Chondrocyte (in vitro differentiated cells): ENCODE results near the gene MESP1. TPM values are rescaled to one million over a fixed set of nuclear protein-coding genes. Genes with fewer than 3 reads are reported as not detected.
A peak's percentile ranks its signal among the peaks of the same experiment; 100 is the strongest.

Experiments used
- DNase-seq: peaks from one replicate; pipeline ENCODE4 v3.0.0; 2021; ENCODE audit warnings: mixed read lengths, low spot score
- H3K27ac Mint-ChIP-seq: one replicate; pipeline ENCODE4 v1.8.0; 2021; ENCODE audit warnings: mild to moderate bottlenecking, moderate library complexity, mixed read lengths; ENCODE audit not compliant: unreplicated experiment
- H3K27me3 Mint-ChIP-seq: 2 replicates; pipeline ENCODE4 v1.8.0; 2021; ENCODE audit warnings: low read depth, mixed read lengths
- H3K36me3 Mint-ChIP-seq: 2 replicates; pipeline ENCODE4 v1.8.0; 2021; ENCODE audit warnings: low read depth, mixed read lengths
- H3K4me1 Mint-ChIP-seq: 2 replicates; pipeline ENCODE4 v1.8.0; 2021; ENCODE audit warnings: low read depth, mild to moderate bottlenecking, mixed read lengths
- H3K4me3 Mint-ChIP-seq: one replicate; pipeline ENCODE4 v1.8.0; 2021; ENCODE audit warnings: mild to moderate bottlenecking, moderate library complexity, mixed read lengths; ENCODE audit not compliant: unreplicated experiment
- H3K9me3 Mint-ChIP-seq: 2 replicates; pipeline ENCODE4 v1.8.0; 2021; ENCODE audit warnings: low read depth, mixed read lengths
- total RNA-seq: library from RNA; stranded (reverse); gene quantifications from 3 replicates; pipeline ENCODE4 v1.2.1, GENCODE V29; 2021
- TF ChIP-seq, protein P1 (sequence below): fragments of 200-600 bp; sonication (generic); IDR thresholded peaks from 2 replicates; pipeline ENCODE4 v1.5.0; 2021; ENCODE audit warnings: antibody characterized with exemption, mild to moderate bottlenecking, moderate library complexity

Gene MESP1
- total RNA-seq, 1 donor from 2014 or later, result 0.97 TPM

- no peaks in the 10 kb centered on the region for H3K9me3 Mint-ChIP-seq
- no peak overlapping the region for H3K27ac Mint-ChIP-seq
- H3K36me3 Mint-ChIP-seq, result no peaks in the 10 kb centered on the region
- no peak overlapping the region for H3K4me3 Mint-ChIP-seq
- peaks cover 7% of the 10 kb centered on the region for H3K4me1 Mint-ChIP-seq
- no peak for DNase-seq
- TF ChIP-seq, protein P1, sequence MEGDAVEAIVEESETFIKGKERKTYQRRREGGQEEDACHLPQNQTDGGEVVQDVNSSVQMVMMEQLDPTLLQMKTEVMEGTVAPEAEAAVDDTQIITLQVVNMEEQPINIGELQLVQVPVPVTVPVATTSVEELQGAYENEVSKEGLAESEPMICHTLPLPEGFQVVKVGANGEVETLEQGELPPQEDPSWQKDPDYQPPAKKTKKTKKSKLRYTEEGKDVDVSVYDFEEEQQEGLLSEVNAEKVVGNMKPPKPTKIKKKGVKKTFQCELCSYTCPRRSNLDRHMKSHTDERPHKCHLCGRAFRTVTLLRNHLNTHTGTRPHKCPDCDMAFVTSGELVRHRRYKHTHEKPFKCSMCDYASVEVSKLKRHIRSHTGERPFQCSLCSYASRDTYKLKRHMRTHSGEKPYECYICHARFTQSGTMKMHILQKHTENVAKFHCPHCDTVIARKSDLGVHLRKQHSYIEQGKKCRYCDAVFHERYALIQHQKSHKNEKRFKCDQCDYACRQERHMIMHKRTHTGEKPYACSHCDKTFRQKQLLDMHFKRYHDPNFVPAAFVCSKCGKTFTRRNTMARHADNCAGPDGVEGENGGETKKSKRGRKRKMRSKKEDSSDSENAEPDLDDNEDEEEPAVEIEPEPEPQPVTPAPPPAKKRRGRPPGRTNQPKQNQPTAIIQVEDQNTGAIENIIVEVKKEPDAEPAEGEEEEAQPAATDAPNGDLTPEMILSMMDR, result no peak
- no peaks in the 10 kb centered on the region for H3K27me3 Mint-ChIP-seq
Observed at GRCh38 chr15:89756897-89757296, 5.8 kb upstream of the MESP1 start.

GRCh38 chr15:89755701-89756100 is 4.7 kb upstream of the MESP1 start:
- Mint-ChIP-seq H3K27ac (no peak overlapping the region), H3K36me3 (no peaks in the 10 kb centered on the region), H3K4me1 (peaks cover 4% of the 10 kb centered on the region), H3K4me3 (no peak overlapping the region), H3K9me3 (no peaks in the 10 kb centered on the region), H3K27me3 (no peaks in the 10 kb centered on the region)
- DNase-seq, result no peak
- TF ChIP-seq, protein P1, result no peak

DNA sequence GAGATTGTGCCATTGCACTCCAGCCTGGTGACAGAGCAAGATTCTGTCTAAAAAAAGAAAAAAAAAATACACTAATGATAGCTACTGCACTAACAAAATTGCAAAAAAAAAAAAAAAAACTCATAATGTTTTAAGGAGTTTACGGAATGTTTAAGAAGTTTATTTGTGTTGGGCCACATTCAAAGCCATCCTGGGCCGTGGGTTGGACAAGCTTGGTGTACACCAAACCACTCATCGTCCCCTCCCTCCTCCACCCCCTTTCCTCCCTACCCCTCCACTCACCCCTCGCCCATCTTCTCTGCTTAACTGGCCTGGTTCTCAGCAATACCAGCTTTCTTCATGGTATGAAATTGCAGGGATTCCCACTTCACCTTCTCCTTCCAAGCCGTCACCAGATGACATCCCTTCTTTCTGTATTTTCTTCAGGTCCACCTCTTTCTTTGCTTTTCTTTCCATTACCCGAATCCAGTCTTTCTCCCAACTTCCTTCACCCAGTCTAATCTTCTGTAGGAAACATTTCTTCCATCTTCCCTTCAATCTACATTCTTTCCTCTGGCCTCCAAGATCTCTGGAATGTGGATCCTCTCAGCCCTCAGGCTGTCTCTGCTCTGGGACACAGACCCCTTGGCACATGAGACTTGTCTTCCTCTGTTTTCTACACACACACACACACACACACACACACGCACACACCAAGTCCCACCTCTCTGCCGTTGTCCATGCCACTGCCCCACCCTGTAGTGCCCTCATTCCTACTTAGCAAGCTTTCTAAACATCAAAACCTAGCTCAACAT is 3.5 kb upstream of the MESP1 start:
- no peaks in the 10 kb centered on the region for H3K36me3 Mint-ChIP-seq
- DNase-seq, result no peak
- no peak overlapping the region for H3K4me3 Mint-ChIP-seq
- H3K27ac Mint-ChIP-seq, result no peak overlapping the region
- TF ChIP-seq, protein P1, result no peak
- peaks cover 7% of the 10 kb centered on the region for H3K4me1 Mint-ChIP-seq
- H3K9me3 Mint-ChIP-seq, result no peaks in the 10 kb centered on the region
- no peaks in the 10 kb centered on the region for H3K27me3 Mint-ChIP-seq

DNA sequence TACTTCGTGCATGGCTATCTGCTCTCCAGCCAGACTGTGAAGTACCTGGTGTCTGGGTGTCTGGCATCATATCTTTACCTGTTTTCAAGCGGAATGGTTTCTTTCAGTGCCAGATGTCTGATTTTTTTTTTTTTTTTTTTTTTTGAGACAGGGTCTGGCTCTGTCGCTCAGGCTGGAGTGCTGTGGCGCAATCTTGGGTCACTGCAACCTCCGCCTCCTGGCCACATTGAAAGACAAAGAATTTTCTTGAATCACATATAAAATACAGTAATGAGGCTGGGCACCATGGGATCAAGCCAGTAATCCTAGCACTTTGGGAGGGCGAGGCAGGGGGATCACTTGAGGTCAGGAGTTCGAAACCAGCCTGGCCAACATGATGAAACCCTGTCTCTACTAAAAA is 2.8 kb upstream of the MESP1 start:
- DNase-seq, result no peak
- no peak overlapping the region for H3K4me3 Mint-ChIP-seq
- no peaks in the 10 kb centered on the region for H3K9me3 Mint-ChIP-seq
- H3K4me1 Mint-ChIP-seq, result peaks cover 9% of the 10 kb centered on the region
- H3K27me3 Mint-ChIP-seq, result no peaks in the 10 kb centered on the region
- H3K36me3 Mint-ChIP-seq, result no peaks in the 10 kb centered on the region
- no peak overlapping the region for H3K27ac Mint-ChIP-seq
- TF ChIP-seq, protein P1, result no peak

GRCh38 chr15:89751748-89752147 is 699 bp upstream of the MESP1 start:
- Mint-ChIP-seq H3K27me3 (no peaks in the 10 kb centered on the region), H3K36me3 (no peaks in the 10 kb centered on the region), H3K4me1 (peaks cover 9% of the 10 kb centered on the region), H3K27ac (no peak overlapping the region), H3K4me3 (peak overlapping the region; percentile 31), H3K9me3 (no peaks in the 10 kb centered on the region)
- DNase-seq, result no peak
- TF ChIP-seq, protein P1, result no peak
